Astrocyte (in vitro differentiated cells and primary cell): Measurements from ENCODE around the gene RAI2.

Source experiments
- EZH2 ChIP-seq: IDR thresholded peaks from 2 replicates; pipeline ENCODE4 v1.6.1; 2012; ENCODE audit warnings: mild to moderate bottlenecking, low read length, inconsistent platforms; ENCODE audit not compliant: insufficient read depth
- TF ChIP-seq, protein P1 (sequence below): IDR thresholded peaks from 2 replicates; pipeline ENCODE4 v1.5.1; 2011; ENCODE audit warnings: low read depth, mild to moderate bottlenecking, inconsistent platforms, low read length, moderate library complexity; ENCODE audit not compliant: insufficient read depth

DNA sequence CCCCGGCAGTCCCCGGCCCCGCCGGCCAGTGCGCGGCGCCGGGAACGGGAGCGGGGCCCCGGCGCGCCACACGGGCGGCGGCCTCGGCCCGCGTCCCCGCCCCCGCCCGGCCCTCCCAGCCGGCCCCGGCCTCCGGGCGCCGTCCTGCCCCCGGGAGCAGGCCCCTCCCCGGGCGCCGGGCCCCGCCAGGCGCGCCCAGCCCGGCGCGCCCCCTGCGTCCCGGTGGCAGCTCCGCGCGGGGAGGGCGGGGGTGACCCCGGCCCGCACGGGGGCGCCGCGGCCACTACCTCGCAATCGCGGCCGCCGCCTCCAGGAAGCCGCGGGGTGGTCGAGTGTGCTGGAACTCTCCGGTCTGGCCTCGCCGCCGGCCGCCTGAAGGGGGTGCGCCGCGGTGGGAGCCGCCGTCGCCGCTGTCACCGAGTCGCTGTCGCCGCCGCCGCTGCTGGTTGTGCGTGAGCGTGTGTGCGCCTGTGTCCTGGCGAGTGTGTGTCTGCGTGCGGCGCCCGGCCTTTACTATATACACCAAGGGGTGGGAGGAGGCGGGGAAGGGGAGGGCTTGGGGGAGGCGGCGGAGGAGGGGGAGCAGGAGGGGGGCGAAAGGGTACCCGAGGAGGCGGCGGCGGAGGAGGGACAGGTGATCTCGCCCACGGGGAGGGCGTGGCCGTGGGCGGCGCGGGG, at the start of gene RAI2:
- TF ChIP-seq, protein P1, sequence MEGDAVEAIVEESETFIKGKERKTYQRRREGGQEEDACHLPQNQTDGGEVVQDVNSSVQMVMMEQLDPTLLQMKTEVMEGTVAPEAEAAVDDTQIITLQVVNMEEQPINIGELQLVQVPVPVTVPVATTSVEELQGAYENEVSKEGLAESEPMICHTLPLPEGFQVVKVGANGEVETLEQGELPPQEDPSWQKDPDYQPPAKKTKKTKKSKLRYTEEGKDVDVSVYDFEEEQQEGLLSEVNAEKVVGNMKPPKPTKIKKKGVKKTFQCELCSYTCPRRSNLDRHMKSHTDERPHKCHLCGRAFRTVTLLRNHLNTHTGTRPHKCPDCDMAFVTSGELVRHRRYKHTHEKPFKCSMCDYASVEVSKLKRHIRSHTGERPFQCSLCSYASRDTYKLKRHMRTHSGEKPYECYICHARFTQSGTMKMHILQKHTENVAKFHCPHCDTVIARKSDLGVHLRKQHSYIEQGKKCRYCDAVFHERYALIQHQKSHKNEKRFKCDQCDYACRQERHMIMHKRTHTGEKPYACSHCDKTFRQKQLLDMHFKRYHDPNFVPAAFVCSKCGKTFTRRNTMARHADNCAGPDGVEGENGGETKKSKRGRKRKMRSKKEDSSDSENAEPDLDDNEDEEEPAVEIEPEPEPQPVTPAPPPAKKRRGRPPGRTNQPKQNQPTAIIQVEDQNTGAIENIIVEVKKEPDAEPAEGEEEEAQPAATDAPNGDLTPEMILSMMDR, result no peak
- no peak for TF ChIP-seq EZH2
